ENCODE measurements around the gene ZNF599.

The ZNF599 gene

DNA sequence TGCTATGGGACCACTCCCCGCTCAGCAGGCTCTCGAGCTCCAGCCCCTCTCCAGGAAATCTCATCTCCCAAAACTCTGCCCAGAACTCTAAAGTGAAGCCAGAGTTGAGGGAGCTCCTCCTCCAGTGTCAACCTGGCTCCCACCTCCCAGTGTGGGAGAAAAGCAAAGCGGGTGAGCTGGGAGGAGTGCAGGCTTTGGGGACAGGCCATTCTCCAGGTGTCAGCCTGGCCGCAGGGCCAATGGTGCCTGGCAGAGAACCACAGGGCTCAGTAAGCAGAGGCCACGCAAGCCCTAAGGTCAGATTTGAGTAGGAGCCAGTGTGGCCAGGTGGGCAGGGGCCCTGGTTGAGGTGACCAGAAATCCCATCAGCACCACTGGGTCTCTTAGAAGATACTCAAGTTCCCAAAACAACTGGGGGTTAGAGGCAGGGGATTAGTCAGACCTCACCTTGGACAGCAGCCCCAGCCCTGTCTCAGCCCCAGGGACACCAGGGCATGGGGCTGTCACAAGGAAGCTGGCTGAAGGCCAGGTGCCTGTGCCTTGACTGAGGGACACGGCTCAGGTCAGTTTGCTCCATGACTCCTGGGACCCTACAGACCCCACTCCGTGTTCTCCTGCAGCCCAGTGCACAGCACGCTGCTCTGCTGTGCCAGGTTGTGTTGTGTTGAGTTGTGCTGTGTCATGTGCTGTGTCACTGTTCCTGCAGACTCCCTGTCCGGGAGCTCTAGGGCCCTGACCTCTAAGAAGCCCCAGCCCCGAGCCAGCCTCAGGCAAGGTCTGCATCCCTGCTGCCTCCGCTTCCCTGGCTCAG is 41.8 kb downstream of the ZNF599 start:
- no peak for DNase-seq (ENCODE audit: low read depth)
- TF ChIP-seq, protein P1, sequence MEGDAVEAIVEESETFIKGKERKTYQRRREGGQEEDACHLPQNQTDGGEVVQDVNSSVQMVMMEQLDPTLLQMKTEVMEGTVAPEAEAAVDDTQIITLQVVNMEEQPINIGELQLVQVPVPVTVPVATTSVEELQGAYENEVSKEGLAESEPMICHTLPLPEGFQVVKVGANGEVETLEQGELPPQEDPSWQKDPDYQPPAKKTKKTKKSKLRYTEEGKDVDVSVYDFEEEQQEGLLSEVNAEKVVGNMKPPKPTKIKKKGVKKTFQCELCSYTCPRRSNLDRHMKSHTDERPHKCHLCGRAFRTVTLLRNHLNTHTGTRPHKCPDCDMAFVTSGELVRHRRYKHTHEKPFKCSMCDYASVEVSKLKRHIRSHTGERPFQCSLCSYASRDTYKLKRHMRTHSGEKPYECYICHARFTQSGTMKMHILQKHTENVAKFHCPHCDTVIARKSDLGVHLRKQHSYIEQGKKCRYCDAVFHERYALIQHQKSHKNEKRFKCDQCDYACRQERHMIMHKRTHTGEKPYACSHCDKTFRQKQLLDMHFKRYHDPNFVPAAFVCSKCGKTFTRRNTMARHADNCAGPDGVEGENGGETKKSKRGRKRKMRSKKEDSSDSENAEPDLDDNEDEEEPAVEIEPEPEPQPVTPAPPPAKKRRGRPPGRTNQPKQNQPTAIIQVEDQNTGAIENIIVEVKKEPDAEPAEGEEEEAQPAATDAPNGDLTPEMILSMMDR (conservative IDR thresholded peaks at IDR 0.05; ENCODE audit: low read length), result no peak
- no peak overlapping the region for H3K4me3 ChIP-seq (ENCODE audit: low read length)

DNA sequence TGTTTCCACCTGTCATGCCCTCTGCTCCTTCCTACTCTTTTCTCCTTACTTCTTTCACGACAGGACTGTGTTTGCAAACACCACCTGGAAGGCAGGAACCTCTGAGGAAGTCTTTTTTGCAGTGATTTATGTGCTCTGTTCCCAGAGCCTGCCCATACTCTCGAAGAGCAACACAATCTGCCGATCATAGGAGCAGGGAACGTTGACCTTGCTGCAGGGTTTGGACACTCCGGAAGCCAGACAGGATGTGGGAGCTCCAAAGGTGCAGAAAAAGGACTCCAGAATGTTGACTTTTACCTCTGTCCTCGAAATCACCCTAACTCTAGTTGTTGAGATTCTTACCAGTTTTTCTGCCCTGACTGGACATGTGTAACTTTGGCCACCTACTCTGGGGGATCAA is 47.6 kb downstream of the ZNF599 start:
- no peak for DNase-seq (ENCODE audit: low read depth)
- no peak overlapping the region for H3K4me3 ChIP-seq (ENCODE audit: low read length)
- TF ChIP-seq, protein P1 (conservative IDR thresholded peaks at IDR 0.05; ENCODE audit: low read length), result no peak

DNA sequence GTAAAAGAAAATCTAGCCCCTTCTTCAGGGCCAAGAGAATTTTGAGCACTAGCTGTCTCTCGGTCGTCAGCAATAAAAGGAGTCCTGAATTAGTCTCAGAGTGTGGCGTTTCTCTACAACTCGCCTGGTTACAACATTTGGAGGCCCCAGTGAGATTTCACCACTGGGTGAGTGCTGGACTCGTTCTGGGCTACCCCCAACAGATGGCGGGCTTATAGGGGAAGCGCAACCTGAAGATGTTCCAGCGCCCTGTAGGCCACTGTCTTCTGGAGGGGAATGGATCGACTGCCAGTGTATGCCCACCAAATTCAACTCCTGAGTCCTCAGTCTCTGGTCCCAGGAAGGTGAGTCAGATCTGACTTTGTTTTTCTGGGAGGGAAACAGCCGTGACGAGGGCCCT is 50.7 kb downstream of the ZNF599 start:
- no peak overlapping the region for H3K4me3 ChIP-seq (ENCODE audit: low read length)
- DNase-seq (ENCODE audit: low read depth), result no peak
- TF ChIP-seq, protein P1 (conservative IDR thresholded peaks at IDR 0.05; ENCODE audit: low read length), result no peak

DNA sequence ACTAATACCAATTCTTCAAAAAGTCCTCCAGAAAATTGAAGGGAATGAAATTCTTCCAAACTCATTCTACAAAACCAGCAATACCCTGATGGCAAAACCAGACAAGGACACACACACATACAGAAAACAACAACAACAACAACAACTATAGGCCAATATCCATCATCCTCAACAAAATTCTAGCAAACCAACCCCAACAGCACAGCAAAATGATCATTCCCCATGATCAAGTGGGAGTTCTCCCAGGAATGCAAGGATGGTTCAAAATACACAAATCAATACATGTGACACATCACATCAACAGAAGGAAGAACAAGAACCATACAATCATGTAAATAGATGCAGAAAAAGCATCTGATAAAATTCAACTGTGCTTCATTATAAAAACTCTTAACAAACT is 57.7 kb downstream of the ZNF599 start:
- no peak for DNase-seq (ENCODE audit: low read depth)
- H3K4me3 ChIP-seq (ENCODE audit: low read length), result no peak overlapping the region
- TF ChIP-seq, protein P1 (conservative IDR thresholded peaks at IDR 0.05; ENCODE audit: low read length), result no peak

DNA sequence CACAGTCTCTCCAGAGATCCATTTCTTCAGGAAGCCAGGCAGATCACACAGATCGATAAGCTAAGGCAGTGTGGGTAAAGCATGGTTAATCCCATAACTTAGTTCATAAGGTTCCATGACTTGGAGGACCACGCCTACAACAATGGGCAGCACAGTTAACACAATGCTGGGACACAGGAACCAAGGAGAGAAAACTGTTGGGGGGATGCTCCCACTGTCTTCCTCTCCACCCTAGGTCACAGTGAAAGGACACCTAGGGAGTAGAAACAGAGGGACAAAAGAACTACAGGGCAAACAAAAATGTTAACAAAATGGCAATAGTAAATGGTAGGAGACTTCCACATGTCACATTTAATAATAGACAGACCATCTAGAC is 59.8 kb downstream of the ZNF599 start:
- DNase-seq (ENCODE audit: low read depth), result no peak
- TF ChIP-seq, protein P1 (conservative IDR thresholded peaks at IDR 0.05; ENCODE audit: low read length), result no peak

DNA sequence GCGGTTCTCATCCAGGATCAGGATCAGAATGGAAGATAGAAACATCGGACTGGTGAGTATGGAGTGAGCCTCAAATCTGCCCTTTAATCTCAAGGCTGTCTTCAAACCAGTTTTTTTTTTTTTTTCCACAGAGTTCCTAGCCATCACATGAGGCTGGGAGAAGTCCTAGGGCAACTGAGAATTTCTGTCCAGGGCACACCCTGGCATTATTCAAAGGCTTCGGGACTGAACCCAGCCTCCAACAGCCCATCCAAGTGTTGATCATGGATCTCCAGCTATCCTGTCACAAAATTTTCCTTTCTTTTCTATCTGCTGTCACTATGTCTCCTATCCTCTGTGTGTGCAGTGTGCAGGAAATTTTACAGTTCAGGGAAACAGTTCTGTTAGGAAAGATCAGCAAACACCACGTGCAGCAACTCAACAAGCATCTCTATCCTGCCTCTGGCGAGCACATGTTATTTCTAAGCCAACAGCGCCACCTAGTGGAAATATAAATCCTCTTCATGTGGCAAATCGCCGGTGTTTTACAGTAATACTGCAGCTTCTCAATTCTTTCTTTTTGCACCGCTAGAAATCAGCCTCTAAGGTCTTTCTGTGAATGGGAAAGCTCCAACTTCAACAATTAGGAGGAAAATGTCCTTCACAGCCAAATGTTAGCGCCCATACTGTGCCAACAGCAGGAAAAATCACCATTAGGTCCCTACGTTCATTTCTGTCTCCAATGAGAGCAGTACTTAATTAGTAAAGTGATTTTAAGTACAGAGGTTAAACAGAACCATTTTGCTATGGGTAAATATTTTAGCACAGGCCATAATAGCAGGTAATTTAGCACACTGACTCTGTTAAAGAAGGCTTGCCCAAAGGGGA is 60.4 kb downstream of the ZNF599 start:
- H3K4me3 ChIP-seq (ENCODE audit: low read length), result no peak overlapping the region
- peak; percentile 81 for DNase-seq (ENCODE audit: low read depth)
- TF ChIP-seq, protein P1 (conservative IDR thresholded peaks at IDR 0.05; ENCODE audit: low read length), result peak; percentile 69

More for the DNA sequence above, 59.8 kb downstream of the ZNF599 start:
- no peak overlapping the region for H3K4me3 ChIP-seq (ENCODE audit: low read length)

Data from AG10803 (cell line).